Left lung (tissue), 10 donors: ENCODE data around the gene ALK. TPM values are rescaled to one million over a fixed set of nuclear protein-coding genes. Genes with fewer than 3 reads are reported as not detected.
A peak's percentile ranks its signal among the peaks of the same experiment; 100 is the strongest.

Experiments used
- ATAC-seq: fragments of 200-7000 bp; cut with Tn5 transposase; one replicate; pipeline ENCODE4 v1.9.1; 2020; ENCODE audit warnings: moderate library complexity
- DNase-seq, 4 donors: peaks; one replicate each; pipeline ENCODE4 v3.0.0-alpha.2; 2013 to 2020
- H3K27ac ChIP-seq, 2 donors: fragments of 200-600 bp; sonication (generic) in 1 of 2; one replicate each; pipeline versions ENCODE4 v1.5.0 to v1.8.0; 2020 to 2021
- H3K27me3 ChIP-seq, 2 donors: fragments of 200-600 bp; sonication (generic) in 1 of 2; one replicate each; pipeline versions ENCODE4 v1.5.0 to v1.8.0; 2020 to 2021
- H3K36me3 ChIP-seq, 2 donors: fragments of 200-600 bp; sonication (generic) in 1 of 2; one replicate each; pipeline versions ENCODE4 v1.5.0 to v1.8.0; 2020 to 2021
- H3K4me1 ChIP-seq, 2 donors: fragments of 200-600 bp; one replicate each; pipeline ENCODE4 v1.8.0; 2021
- H3K4me3 ChIP-seq, 2 donors: fragments of 200-600 bp; sonication (generic) in 1 of 2; one replicate each; pipeline versions ENCODE4 v1.5.0 to v1.8.0; 2020 to 2021; ENCODE audit warnings: mild to moderate bottlenecking in 1 of 2
- H3K9me3 ChIP-seq, 2 donors: fragments of 200-600 bp; sonication (generic) in 1 of 2; one replicate each; pipeline versions ENCODE4 v1.5.0 to v1.8.0; 2020 to 2021
- intact Hi-C, 2 donors: fragments of 100-400 bp; cut with DNase I; formaldehyde crosslinking; loops; one replicate each; pipeline versions ENCODE4 v1.11.2 to v1.14.2; 2022
- polyA plus RNA-seq, 6 donors: library from polyadenylated mRNA; unstranded; fragments of 120-200 nt; gene quantifications; one replicate each; pipeline ENCODE4 v1.2.1, GENCODE V29; 2013; ENCODE audit not compliant: insufficient read length in 6 of 6
- total RNA-seq, 2 donors: library from RNA; stranded (reverse); fragmentation: NEBNext Ultra II Directional; extraction: Animal tissue kit (Norgen Biotek cat#: 25700); gene quantifications; one replicate each; pipeline ENCODE4 v1.2.1, GENCODE V29; 2021
- TF ChIP-seq, protein P1 (sequence below), 2 donors: fragments of 200-600 bp; sonication (generic) in 1 of 2; IDR thresholded peaks; one replicate each; pipeline versions ENCODE4 v1.5.0 to v1.8.0; 2021; ENCODE audit warnings: antibody characterized with exemption in 2 of 2
- donor health status: DM: no; HTN: yes; CAD: no.
- donor health status: DM: no; HTN: no; CAD: no.

Gene ALK
- total and polyA plus RNA-seq, 8 donors: 0.06 to 0.70 (median 0.12) TPM; not detected in 2

DNA sequence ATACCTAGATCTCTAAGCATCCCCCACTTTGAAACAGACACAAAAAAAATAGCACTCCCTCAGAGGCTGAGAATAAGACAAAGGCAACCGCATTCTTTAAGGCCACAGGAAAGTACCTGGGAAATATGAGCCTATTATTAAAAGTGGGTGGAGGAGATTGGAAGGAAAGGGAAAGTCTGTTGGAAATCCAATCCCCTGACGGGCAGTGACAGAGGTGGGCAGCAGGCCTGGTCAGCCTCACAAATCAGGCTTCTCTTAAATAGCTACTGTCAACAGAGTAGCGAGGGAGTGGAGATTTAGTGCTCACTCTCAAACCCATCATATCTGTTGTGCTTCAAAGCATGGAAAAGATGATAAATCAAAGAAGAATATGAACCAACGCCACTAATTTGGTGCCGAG, 324.4 kb downstream of the ALK start:
- TF ChIP-seq, protein P1, sequence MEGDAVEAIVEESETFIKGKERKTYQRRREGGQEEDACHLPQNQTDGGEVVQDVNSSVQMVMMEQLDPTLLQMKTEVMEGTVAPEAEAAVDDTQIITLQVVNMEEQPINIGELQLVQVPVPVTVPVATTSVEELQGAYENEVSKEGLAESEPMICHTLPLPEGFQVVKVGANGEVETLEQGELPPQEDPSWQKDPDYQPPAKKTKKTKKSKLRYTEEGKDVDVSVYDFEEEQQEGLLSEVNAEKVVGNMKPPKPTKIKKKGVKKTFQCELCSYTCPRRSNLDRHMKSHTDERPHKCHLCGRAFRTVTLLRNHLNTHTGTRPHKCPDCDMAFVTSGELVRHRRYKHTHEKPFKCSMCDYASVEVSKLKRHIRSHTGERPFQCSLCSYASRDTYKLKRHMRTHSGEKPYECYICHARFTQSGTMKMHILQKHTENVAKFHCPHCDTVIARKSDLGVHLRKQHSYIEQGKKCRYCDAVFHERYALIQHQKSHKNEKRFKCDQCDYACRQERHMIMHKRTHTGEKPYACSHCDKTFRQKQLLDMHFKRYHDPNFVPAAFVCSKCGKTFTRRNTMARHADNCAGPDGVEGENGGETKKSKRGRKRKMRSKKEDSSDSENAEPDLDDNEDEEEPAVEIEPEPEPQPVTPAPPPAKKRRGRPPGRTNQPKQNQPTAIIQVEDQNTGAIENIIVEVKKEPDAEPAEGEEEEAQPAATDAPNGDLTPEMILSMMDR (IDR thresholded peaks at IDR 0.05): no peak
- H3K27ac ChIP-seq: no peak overlapping the region
- H3K36me3 ChIP-seq: no peaks in the 10 kb centered on the region
- no peaks in the 10 kb centered on the region for H3K9me3 ChIP-seq
- ATAC-seq (no peak), DNase-seq (no peak)
- H3K4me3 ChIP-seq: no peak overlapping the region
- H3K4me1 ChIP-seq: no peaks in the 10 kb centered on the region
- no peaks in the 10 kb centered on the region for H3K27me3 ChIP-seq
- intact Hi-C loops: no loop called here

DNA sequence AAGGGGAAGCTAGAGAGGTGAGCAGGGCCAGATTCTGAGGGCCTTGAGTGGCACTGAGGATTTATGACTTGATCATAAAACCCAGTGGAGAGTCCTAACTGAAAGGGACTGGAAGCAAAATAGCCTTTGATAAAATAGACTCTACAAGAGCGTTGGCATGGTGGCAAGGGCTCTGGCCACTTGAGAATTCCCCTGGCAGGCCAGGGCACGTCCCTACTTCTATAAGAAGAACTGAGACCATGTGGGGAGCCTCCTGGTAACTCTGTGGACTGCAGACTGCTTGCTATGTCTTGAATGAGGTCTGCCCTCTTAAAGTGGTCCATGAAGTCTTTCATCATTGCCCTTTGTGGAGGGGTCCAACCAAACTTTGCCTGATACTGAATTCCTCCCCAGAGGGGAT, 324.8 kb downstream of the ALK start:
- H3K36me3 ChIP-seq: no peaks in the 10 kb centered on the region
- H3K9me3 ChIP-seq: no peaks in the 10 kb centered on the region
- TF ChIP-seq, protein P1 (IDR thresholded peaks at IDR 0.05): no peak
- DNase-seq (no peak), ATAC-seq (no peak)
- no peak overlapping the region for H3K27ac ChIP-seq
- H3K4me3 ChIP-seq: no peak overlapping the region
- H3K27me3 ChIP-seq: no peaks in the 10 kb centered on the region
- no peaks in the 10 kb centered on the region for H3K4me1 ChIP-seq
- intact Hi-C loops: no loop called here

DNA sequence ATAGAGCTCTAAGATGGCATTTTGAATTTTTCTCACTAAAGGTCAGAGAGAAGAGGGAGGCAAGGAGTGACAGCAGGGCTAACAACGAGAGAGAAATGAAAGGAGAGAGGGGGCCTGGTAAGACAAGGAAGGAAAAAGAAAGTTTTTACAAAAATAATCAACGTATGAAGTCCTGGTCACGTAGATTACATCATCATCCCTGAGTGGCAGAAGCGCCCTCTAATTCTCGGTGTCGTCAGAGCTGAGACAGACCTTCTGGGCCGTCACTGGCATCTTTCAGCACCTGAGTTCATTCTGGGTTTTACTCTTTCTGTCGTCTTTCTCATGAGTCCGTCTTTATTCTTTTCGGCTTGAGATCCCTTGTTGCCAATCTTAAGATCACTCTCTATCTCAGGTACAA, 329.8 kb downstream of the ALK start:
- TF ChIP-seq, protein P1 (IDR thresholded peaks at IDR 0.05): no peak
- intact Hi-C loops: no loop called here
- Histone ChIP-seq H3K27ac (no peak overlapping the region), H3K9me3 (no peaks in the 10 kb centered on the region), H3K27me3 (no peaks in the 10 kb centered on the region), H3K36me3 (no peaks in the 10 kb centered on the region), H3K4me1 (no peaks in the 10 kb centered on the region), H3K4me3 (no peak overlapping the region)
- DNase-seq (no peak), ATAC-seq (no peak)

GRCh38 chr2:29590211-29590610, 331.2 kb downstream of the ALK start:
- Histone ChIP-seq H3K9me3 (no peaks in the 10 kb centered on the region), H3K4me3 (no peak overlapping the region), H3K27me3 (no peaks in the 10 kb centered on the region), H3K4me1 (no peaks in the 10 kb centered on the region), H3K36me3 (no peaks in the 10 kb centered on the region), H3K27ac (no peak overlapping the region)
- DNase-seq (no peak), ATAC-seq (no peak)
- TF ChIP-seq, protein P1 (IDR thresholded peaks at IDR 0.05): no peak
- intact Hi-C loops: no loop called here

- H3K36me3 ChIP-seq: no peaks in the 10 kb centered on the region
- H3K27ac ChIP-seq: no peak overlapping the region
- TF ChIP-seq, protein P1 (IDR thresholded peaks at IDR 0.05): no peak
- peak; percentile 72 for ATAC-seq
- DNase-seq: peak in 1 of 4 donors; percentile 3
- H3K4me3 ChIP-seq: no peak overlapping the region
- no peaks in the 10 kb centered on the region for H3K27me3 ChIP-seq
- intact Hi-C loops: no loop called here
- no peaks in the 10 kb centered on the region for H3K9me3 ChIP-seq
- H3K4me1 ChIP-seq: no peaks in the 10 kb centered on the region
Measured at GRCh38 chr2:29589440-29590103, 331.8 kb downstream of the ALK start.
